Measurements from ENCODE around the gene MASTL. TPM values are rescaled to one million over a fixed set of nuclear protein-coding genes. Genes with fewer than 3 reads are reported as not detected.

MASTL gene
- total and polyA plus RNA-seq, 4 donors: 1.4 to 9.4 (median 3.2) TPM

DNA sequence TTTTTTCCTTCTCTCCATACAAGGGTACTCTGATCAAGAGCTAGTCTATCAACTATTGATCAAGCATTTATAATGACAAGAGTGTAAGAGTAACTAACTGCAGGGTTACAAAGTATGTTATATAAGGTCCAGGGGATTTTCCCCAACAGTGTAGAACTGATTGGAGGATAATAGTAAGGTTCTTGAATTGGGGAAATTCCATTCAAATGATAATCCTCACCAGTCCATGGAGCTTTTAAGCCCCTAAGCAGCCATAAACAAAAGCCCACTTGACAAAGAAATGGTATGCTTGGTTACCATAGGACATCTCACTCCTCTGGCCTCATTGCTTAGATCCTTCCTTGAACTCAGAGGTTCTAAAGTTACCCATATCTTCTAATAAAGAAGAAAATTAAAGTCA is 9.2 kb upstream of the MASTL start:
- DNase-seq (ENCODE audit: low spot score): no peak
- no peak for TF ChIP-seq GABPA (IDR thresholded peaks at IDR 0.05 in 1 of 2, conservative IDR thresholded peaks at IDR 0.05 in 1 of 2)
- no peak for TF ChIP-seq HNF4G (IDR thresholded peaks at IDR 0.05)
- no peak for TF ChIP-seq JUND (IDR thresholded peaks at IDR 0.05)
- no peak for TF ChIP-seq RXRA (IDR thresholded peaks at IDR 0.05)
- no peak for TF ChIP-seq RAD21 (IDR thresholded peaks at IDR 0.05)
- TF ChIP-seq, protein P1, sequence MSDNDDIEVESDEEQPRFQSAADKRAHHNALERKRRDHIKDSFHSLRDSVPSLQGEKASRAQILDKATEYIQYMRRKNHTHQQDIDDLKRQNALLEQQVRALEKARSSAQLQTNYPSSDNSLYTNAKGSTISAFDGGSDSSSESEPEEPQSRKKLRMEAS (IDR thresholded peaks at IDR 0.05): no peak
- no peak for TF ChIP-seq NR2F2 (IDR thresholded peaks at IDR 0.05)
- no peak for TF ChIP-seq HNF4A (conservative IDR thresholded peaks at IDR 0.05)
- TF ChIP-seq, protein P2, sequence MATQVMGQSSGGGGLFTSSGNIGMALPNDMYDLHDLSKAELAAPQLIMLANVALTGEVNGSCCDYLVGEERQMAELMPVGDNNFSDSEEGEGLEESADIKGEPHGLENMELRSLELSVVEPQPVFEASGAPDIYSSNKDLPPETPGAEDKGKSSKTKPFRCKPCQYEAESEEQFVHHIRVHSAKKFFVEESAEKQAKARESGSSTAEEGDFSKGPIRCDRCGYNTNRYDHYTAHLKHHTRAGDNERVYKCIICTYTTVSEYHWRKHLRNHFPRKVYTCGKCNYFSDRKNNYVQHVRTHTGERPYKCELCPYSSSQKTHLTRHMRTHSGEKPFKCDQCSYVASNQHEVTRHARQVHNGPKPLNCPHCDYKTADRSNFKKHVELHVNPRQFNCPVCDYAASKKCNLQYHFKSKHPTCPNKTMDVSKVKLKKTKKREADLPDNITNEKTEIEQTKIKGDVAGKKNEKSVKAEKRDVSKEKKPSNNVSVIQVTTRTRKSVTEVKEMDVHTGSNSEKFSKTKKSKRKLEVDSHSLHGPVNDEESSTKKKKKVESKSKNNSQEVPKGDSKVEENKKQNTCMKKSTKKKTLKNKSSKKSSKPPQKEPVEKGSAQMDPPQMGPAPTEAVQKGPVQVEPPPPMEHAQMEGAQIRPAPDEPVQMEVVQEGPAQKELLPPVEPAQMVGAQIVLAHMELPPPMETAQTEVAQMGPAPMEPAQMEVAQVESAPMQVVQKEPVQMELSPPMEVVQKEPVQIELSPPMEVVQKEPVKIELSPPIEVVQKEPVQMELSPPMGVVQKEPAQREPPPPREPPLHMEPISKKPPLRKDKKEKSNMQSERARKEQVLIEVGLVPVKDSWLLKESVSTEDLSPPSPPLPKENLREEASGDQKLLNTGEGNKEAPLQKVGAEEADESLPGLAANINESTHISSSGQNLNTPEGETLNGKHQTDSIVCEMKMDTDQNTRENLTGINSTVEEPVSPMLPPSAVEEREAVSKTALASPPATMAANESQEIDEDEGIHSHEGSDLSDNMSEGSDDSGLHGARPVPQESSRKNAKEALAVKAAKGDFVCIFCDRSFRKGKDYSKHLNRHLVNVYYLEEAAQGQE (IDR thresholded peaks at IDR 0.05): no peak
- no peak for TF ChIP-seq EGR1 (IDR thresholded peaks at IDR 0.05; ENCODE audit: low read depth in 2 of 2)
- TF ChIP-seq, protein P3, sequence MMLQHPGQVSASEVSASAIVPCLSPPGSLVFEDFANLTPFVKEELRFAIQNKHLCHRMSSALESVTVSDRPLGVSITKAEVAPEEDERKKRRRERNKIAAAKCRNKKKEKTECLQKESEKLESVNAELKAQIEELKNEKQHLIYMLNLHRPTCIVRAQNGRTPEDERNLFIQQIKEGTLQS (IDR thresholded peaks at IDR 0.05): no peak
- Histone ChIP-seq H3K9ac (ENCODE audit: low read depth in 1 of 2, low read length in 2 of 2) (no peak overlapping the region), H3K27ac (ENCODE audit: low read depth in 1 of 2, low read length in 2 of 2) (no peak overlapping the region), H3K4me3 (ENCODE audit: low read depth in 1 of 3, low read length in 3 of 3) (no peak overlapping the region), H3K36me3 (ENCODE audit: control insufficient read depth in 4 of 4, insufficient read depth in 3 of 4, low read depth in 1 of 4, low read length in 3 of 4) (peaks cover 8 to 48% (median 43%) of the 10 kb centered on the region in 4 donors), H3K4me1 (ENCODE audit: control insufficient read depth in 4 of 4, insufficient read depth in 4 of 4, low read length in 3 of 4) (no peaks in the 10 kb centered on the region), H3K27me3 (ENCODE audit: control insufficient read depth in 4 of 4, insufficient read depth in 4 of 4, low read length in 3 of 4) (no peaks in the 10 kb centered on the region), H3K9me3 (ENCODE audit: control insufficient read depth in 4 of 4, low read length in 3 of 4) (no peaks in the 10 kb centered on the region)

DNA sequence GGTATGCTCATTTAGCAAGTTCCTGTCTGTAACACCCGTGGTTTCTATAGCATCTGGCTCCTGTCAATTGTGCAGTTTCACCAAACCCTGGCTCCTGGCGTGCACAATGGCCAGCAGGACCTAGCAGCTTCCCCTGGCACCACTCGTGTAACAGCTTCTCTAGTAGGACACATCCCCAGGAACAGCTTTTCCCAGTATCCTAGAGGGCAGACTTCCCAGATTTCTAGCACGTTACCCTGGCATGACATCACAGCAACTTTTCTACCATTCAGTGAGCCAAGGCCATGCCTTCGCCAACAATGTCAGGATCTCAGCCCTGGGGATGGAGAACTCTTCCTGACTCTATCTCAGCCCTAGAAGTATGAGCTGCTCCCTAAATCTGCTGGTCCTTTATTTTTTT is 7.5 kb upstream of the MASTL start:
- peaks cover 0 to 6% (median 5%) of the 10 kb centered on the region in 4 donors for H3K4me1 ChIP-seq (ENCODE audit: control insufficient read depth in 4 of 4, insufficient read depth in 4 of 4, low read length in 3 of 4)
- H3K27ac ChIP-seq (ENCODE audit: low read depth in 1 of 2, low read length in 2 of 2): no peak overlapping the region
- H3K4me3 ChIP-seq (ENCODE audit: low read depth in 1 of 3, low read length in 3 of 3): no peak overlapping the region
- no peaks in the 10 kb centered on the region for H3K9me3 ChIP-seq (ENCODE audit: control insufficient read depth in 4 of 4, low read length in 3 of 4)
- 84% methylated on average over 5 of the region's 5 CpGs for WGBS
- H3K9ac ChIP-seq (ENCODE audit: low read depth in 1 of 2, low read length in 2 of 2): no peak overlapping the region
- peaks cover 6 to 39% (median 37%) of the 10 kb centered on the region in 4 donors for H3K36me3 ChIP-seq (ENCODE audit: control insufficient read depth in 4 of 4, insufficient read depth in 3 of 4, low read depth in 1 of 4, low read length in 3 of 4)
- DNase-seq (ENCODE audit: low spot score): no peak
- H3K27me3 ChIP-seq (ENCODE audit: control insufficient read depth in 4 of 4, insufficient read depth in 4 of 4, low read length in 3 of 4): no peaks in the 10 kb centered on the region
- TF ChIP-seq, protein P2 (IDR thresholded peaks at IDR 0.05): no peak
- TF ChIP-seq, protein P4, sequence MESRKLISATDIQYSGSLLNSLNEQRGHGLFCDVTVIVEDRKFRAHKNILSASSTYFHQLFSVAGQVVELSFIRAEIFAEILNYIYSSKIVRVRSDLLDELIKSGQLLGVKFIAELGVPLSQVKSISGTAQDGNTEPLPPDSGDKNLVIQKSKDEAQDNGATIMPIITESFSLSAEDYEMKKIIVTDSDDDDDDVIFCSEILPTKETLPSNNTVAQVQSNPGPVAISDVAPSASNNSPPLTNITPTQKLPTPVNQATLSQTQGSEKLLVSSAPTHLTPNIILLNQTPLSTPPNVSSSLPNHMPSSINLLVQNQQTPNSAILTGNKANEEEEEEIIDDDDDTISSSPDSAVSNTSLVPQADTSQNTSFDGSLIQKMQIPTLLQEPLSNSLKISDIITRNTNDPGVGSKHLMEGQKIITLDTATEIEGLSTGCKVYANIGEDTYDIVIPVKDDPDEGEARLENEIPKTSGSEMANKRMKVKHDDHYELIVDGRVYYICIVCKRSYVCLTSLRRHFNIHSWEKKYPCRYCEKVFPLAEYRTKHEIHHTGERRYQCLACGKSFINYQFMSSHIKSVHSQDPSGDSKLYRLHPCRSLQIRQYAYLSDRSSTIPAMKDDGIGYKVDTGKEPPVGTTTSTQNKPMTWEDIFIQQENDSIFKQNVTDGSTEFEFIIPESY (IDR thresholded peaks at IDR 0.05): no peak
